GM19099 (cell line): Measurements from ENCODE around the gene BCAS3.

Source experiments
- POLR2A ChIP-seq: IDR thresholded peaks from 3 replicates; pipeline ENCODE4 v1.6.1; 2011; ENCODE audit warnings: low read depth; ENCODE audit not compliant: insufficient read length; ENCODE audit errors: extremely low read depth

Gene BCAS3

DNA sequence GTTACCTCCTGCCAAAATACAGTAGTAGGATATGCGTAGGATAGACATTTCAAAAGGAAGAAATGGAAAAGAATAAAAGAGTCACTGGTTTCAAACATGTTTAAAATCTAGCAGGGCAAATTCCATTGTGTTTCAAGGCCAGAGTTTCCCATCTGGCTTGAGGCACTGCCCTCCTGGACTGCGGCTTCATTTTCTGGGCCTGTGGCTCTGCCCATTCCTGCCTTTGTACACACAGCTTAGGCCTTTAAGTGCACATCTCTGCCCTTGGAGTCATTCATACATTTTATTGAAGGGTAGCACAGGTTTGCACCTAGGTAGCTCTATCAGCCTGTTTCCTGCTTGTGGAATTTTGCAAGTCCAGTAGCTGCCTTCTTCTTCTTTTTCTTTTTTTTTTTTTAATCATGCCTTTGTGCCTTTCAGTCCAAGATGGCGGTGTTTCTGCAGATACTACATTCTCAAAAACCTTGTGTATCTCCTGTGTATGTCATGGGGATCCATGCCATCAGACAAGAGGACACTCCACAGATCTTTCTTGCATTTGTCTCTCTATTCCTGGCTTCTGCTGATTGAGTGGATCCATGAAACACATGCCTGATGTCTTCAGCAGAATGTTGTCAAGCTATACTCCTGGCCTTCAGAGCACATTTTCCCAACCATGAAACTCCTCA, 282.9 kb downstream of the BCAS3 start:
- no peak for TF ChIP-seq POLR2A

GRCh38 chr17:60964160-60964559, 286.5 kb downstream of the BCAS3 start:
- no peak for TF ChIP-seq POLR2A

GRCh38 chr17:60968266-60968665, 290.6 kb downstream of the BCAS3 start:
- no peak for TF ChIP-seq POLR2A

DNA sequence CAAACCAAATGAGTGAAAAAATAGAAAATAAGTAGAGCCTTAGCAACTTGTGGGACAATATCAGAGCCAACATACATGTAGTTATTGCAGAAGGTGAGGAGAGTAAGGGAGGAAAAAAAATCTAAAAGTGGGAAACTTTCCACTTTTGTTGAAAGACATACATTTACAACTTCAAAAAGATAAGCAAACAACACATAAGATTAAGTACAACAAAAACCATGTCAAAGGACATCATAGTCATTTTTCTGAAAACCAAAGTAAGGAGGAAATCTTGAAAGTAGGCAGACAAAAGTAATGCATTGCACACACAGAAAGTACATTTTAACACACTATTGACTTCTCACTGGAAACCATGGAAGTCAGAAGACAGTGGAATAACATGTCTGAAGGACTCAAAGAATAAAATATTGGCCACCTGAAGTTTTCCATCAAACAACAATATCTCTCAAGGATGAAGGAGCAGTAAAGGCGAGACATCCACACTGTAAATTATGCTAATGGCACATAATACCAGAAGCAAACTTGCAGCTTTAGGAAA, 291.9 kb downstream of the BCAS3 start:
- TF ChIP-seq POLR2A: no peak

DNA sequence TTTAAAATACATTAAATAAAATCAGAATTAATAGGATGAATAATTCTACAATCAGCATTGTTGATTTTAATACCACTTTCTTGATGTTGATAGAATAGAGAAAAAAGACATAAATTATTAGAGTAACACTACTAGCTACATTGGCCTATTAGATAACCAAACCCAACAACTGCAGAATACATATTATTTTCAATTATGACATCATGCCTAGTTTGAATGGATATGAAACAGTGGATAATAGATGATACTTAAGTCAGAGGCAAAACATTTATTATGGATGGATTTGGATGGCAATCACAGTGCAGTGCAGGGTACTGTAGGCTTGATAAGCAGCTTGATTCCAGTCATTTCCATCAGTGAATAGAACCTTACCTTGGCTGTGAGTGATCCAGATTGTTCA, 293.1 kb downstream of the BCAS3 start:
- TF ChIP-seq POLR2A: no peak

GRCh38 chr17:60971515-60972369, 294.1 kb downstream of the BCAS3 start:
- no peak for TF ChIP-seq POLR2A

- TF ChIP-seq POLR2A: no peak
These were observed 311.7 kb downstream of the BCAS3 start for GRCh38 chr17:60989379-60989778.

DNA sequence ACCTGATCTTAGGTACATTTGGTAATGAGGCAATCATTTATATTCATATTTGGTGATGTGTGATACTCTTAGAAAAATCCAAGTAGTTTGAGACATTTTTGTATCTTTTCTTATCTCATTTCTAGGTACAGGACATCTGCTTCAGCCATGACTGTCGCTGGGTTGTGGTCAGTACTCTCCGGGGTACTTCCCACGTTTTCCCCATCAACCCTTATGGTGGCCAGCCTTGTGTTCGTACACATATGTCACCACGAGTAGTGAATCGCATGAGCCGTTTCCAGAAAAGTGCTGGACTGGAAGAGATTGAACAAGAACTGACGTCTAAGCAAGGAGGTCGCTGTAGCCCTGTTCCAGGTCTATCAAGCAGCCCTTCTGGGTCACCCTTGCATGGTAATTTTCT, 312.2 kb downstream of the BCAS3 start:
- TF ChIP-seq POLR2A: no peak

DNA sequence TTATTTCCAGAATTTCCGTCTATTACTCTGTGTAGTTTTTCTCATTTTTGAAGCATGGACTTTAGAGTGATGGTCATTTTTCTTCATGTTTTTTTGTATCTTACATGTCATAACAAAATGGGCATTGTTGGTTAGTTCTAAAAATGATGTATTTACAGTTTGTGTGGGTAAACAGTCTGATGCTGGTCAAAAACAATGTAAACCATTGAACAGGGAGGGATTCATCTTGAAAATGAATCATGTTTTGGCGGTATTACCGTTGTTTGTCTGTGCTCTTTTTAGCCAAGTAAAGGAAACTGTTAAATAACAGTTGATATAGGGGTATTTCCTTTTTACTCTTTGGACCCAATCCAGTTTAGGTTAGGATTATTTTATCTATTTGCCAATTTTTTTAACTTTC, 315.8 kb downstream of the BCAS3 start:
- no peak for TF ChIP-seq POLR2A

DNA sequence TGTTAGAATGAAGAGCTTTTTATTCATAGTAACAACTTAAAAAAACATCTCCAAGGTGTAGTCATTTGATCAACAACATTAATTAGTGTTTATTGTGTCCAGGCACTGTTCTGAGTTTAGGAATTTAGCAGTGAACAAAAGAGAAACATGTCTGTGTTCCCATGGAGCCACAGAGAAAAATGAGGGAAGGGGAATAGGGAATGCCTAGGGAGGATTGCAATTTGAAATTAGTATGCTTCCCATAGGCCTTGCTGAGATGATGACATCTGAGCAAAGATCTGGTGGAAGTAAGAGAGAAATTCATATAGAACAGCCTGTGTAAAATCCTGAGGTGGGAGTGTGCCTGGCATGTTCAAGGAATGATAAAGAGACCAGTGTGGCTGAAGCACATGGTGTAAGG, 318.0 kb downstream of the BCAS3 start:
- no peak for TF ChIP-seq POLR2A

DNA sequence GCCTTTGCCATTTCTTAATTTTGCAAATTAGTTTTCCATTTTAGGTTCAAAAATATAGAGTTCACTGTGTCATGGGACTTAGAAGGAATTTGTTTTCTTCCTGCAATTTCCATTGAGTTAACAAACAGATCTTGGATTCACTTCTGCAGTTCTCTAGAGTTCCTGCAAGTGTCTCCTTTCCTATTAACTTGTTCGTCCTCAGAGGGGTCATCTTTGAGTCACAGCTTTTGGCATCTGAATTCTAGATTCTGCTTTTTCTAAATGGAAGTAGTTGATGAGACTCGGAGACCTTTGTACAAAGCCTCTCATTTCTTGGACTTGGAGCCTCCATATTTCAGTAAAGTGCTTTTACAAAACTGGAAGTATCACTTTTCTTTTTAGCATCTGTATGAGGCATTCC, 323.3 kb downstream of the BCAS3 start:
- no peak for TF ChIP-seq POLR2A

- TF ChIP-seq POLR2A: no peak
These were observed 324.7 kb downstream of the BCAS3 start for GRCh38 chr17:61002316-61002736.

DNA sequence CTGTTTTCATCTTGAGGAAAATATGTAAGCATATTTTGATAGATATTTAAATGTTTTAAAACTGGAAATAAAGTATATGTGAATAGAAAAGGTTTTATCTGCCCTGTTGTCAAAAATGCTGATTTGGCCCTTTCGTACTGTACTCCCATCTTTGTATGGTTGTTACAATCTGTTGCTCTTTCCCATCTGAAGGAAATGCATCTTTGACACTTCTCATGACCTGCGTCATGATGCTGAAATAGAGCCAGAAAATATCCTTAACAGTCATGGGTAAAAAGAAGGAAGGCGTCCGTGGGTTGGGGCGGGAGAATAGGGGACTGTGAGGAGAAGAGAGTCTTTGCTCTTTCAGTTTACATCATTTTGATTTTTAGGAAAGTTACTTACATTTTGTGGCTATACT, 327.7 kb downstream of the BCAS3 start:
- no peak for TF ChIP-seq POLR2A

DNA sequence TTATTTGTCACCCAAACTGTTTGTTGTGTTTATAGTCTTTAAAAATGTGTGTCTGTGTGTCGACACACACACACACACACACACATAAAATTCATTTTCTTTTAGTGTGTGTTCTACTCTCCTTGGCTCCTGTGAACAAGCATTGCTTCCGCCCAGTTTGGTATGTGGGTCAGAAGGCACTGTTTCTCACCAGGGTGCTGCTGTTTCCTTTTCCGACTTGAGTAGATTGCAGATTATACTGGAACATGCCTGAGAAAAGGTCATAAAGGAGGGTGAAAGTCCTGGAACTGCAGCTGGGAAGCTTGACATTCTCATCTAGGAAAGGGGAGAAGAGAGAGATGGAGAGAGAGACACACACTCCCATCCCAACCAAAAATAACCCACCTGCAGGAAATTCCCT, 330.3 kb downstream of the BCAS3 start:
- no peak for TF ChIP-seq POLR2A

DNA sequence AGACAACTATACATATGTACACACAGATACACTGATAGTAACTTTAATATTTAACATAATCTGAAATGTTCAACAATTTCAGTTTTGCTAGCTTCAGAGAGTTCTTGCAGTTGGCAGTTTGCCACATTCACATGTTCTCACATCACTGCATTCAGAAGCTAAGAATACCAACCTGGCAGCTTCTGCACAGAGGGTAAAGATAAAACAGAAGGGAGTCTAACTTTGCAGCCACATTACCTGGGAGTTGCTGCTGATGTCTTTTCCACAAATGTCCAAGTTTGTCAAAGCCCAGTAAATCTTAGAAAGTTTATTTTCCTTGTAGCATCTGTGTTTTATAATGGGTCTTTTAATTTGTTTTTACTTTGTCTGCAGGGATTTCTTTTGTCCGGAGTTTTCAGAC, 332.0 kb downstream of the BCAS3 start:
- no peak for TF ChIP-seq POLR2A

DNA sequence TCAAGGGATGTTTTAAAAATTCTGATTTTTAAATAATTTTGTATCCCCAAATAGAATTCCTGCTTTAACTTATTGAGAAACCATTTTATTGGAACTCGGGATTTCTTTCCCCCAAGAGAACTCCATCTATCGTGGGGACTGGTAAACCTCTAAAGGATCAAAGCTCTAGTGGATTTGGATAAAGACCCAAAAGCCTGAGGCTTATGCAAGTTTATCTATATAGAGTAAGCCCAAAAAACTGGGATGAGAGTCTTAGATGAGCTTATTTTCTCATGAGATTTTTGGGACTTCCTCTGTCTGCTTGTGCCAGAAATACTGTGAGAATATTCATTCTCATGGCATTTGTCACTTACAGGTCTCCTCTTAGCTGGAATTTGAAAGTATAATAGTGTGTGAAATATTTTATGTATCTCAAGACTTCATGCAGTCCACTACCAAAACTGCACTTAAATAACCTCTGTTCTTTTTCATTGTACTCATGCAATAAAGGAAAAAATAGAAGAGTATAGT, 333.1 kb downstream of the BCAS3 start:
- no peak for TF ChIP-seq POLR2A

- no peak for TF ChIP-seq POLR2A
These were observed 333.6 kb downstream of the BCAS3 start for GRCh38 chr17:61011251-61011650.

DNA sequence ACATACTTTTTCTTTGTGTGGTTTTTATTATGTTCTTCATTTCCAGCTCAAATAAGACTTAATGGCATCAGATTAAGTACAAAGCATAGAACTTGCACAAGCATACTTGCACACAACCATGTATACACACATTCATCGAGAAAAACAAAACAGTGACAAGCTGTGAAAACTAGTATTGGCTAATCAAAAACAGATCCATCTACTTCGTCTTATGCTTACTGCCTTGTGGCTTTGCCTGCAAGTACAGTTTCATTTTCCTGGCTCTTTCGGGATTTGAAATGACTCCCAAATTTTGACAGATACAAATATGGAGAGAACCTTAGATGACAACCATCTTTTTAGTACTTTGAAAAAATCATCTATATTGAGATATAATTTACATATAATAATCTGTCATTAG, 338.3 kb downstream of the BCAS3 start:
- TF ChIP-seq POLR2A: no peak
